ENCODE data around the gene KIF15.

GRCh38 chr3:44894485-44894884, 132.9 kb downstream of the KIF15 start:
- TF ChIP-seq CTCF (IDR thresholded peaks at IDR 0.05) (no peak), SREBF2 (IDR thresholded peaks at IDR 0.05) (no peak), MAX (IDR thresholded peaks at IDR 0.05) (no peak), RCOR1 (IDR thresholded peaks at IDR 0.05; ENCODE audit: low read depth, low read length) (no peak), MYC (IDR thresholded peaks at IDR 0.05; ENCODE audit: borderline replicate concordance, low read length) (no peak), ESRRA (IDR thresholded peaks at IDR 0.05; ENCODE audit: borderline replicate concordance, low read length) (no peak), NFE2L2 (conservative IDR thresholded peaks at IDR 0.05; ENCODE audit: low read length) (no peak), JUNB (IDR thresholded peaks at IDR 0.05) (no peak), HOXB5 (CRISPR knock-in tag; IDR thresholded peaks at IDR 0.05) (no peak), POLR2A (IDR thresholded peaks at IDR 0.05; ENCODE audit: low read length) (no peak), MAZ (IDR thresholded peaks at IDR 0.05; ENCODE audit: borderline replicate concordance, low read depth, low read length) (no peak), RAD21 (conservative IDR thresholded peaks at IDR 0.05 in 1 of 2, IDR thresholded peaks at IDR 0.05 in 1 of 2) (no peak), SMC3 (IDR thresholded peaks at IDR 0.05) (no peak), HDAC2 (IDR thresholded peaks at IDR 0.05) (no peak)

Measured in A549 (cell line).